Panc1 (cell line): ENCODE results near the gene SUPT20H.

Source experiments
- CTCF ChIP-seq: fragments of 450-650 bp; IDR thresholded peaks from 2 replicates; pipeline ENCODE4 v1.5.1; 2017; ENCODE audit warnings: mild to moderate bottlenecking
- POLR2AphosphoS5 ChIP-seq: IDR thresholded peaks from 2 replicates; pipeline ENCODE4 v1.6.1; 2012; ENCODE audit warnings: mild to moderate bottlenecking, low read depth, low read length, moderate library complexity
- SIN3A ChIP-seq: IDR thresholded peaks from 2 replicates; pipeline ENCODE4 v1.6.1; 2012; ENCODE audit warnings: low read depth, mild to moderate bottlenecking, low read length, moderate library complexity, borderline replicate concordance; ENCODE audit not compliant: insufficient read depth

- no peak for TF ChIP-seq POLR2AphosphoS5
- peak; percentile 18; the same call in 1 of the 2 replicates for TF ChIP-seq CTCF
- no peak for TF ChIP-seq SIN3A
Observed at GRCh38 chr13:37049810-37050209, 9.7 kb downstream of the SUPT20H start.
